ENCODE data around the gene LAMC2. TPM values are rescaled to one million over a fixed set of nuclear protein-coding genes. Genes with fewer than 3 reads are reported as not detected.

LAMC2 gene
- polyA plus RNA-seq, 4 donors = 2.4 to 70.6 (median 6.2) TPM

DNA sequence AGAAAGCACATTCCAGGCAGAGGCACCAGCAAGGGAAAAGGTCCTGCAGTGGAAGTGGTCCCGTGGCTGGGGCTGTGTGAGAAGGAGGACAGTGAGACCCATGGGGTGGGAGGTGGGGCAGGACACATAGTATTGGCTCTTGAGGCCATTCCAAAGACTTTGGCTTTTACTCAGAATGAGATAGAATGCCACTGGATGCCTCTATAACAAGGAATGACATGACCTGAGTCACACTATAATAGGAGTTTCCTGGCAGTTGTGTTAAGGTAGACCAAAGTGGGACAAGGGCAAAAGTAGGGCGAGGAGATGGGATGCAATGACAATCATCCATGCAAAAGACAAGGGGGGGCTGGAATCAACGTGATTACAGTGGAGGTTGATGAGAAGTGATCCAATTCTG lies 24.7 kb upstream of the LAMC2 start:
- FAIRE-seq (no peak), DNase-seq (no peak)
- no peaks in the 10 kb centered on the region for H3K9me3 ChIP-seq (ENCODE audit: control insufficient read depth in 2 of 2, insufficient read depth in 1 of 2, low read depth in 1 of 2, low read length in 1 of 2)
- no peak overlapping the region for H3K27ac ChIP-seq (ENCODE audit: low read depth in 1 of 3, low read length in 2 of 3)
- no peaks in the 10 kb centered on the region for H3K36me3 ChIP-seq (ENCODE audit: control insufficient read depth in 3 of 3, insufficient read depth in 2 of 3, low read depth in 1 of 3, low read length in 3 of 3)
- 62 to 82% (median 74%) methylated on average over 3 of the region's 3 CpGs for WGBS, 3 donors
- no peaks in the 10 kb centered on the region for H3K4me1 ChIP-seq (ENCODE audit: control insufficient read depth in 3 of 3, insufficient read depth in 2 of 3, low read depth in 1 of 3, low read length in 2 of 3)
- H3K4me3 ChIP-seq (ENCODE audit: low read depth in 1 of 3, low read length in 3 of 3) = no peak overlapping the region
- H3K27me3 ChIP-seq (ENCODE audit: control insufficient read depth in 3 of 3, insufficient read depth in 3 of 3, low read length in 3 of 3) = no peaks in the 10 kb centered on the region

DNA sequence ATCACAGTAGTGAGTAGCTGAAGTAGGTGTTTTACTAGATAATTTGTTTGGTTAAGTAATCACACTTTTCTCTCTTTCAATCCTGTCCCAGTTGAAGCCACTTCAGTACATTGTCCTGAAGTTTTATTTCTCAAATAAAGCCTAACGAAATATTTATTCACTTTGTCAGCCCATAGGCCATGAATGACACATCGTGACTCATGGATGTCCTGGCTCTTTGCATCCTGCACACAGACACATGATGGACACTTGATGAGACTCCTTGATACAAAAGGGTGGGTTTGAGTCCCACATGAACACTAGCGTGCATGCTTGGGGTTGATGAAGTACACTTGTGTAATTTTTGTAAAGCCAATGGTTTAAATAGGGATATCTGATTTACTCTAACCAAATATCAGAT lies 22.7 kb upstream of the LAMC2 start:
- 85 to 94% (median 85%) methylated on average over 3 of the region's 3 CpGs for WGBS, 3 donors

DNA sequence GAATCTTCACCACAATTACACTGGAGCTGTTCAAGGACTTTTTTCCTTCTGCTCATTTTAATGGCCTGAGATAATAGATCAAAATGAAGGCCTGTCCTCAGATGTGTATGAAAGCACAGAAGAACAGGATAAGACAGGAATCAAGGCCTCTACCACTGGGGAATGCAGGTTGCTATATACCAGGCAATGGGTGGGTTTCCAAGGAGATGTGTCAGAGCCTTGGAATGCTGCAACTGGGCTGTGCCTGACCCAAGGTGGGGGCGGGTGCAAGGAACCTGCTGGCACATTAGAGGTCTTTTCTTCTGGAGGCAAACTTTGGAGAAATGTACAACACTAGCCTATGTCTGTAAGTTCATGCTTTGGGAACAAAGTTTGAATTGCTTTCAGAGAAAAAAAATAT lies 21.7 kb upstream of the LAMC2 start:
- DNase-seq (no peak), FAIRE-seq (no peak)
- no peaks in the 10 kb centered on the region for H3K27me3 ChIP-seq (ENCODE audit: control insufficient read depth in 3 of 3, insufficient read depth in 3 of 3, low read length in 3 of 3)
- no peak overlapping the region for H3K27ac ChIP-seq (ENCODE audit: low read depth in 1 of 3, low read length in 2 of 3)
- 86 to 100% (median 86%) methylated on average over 1 of the region's 1 CpG for WGBS, 3 donors
- no peaks in the 10 kb centered on the region for H3K9me3 ChIP-seq (ENCODE audit: control insufficient read depth in 2 of 2, insufficient read depth in 1 of 2, low read depth in 1 of 2, low read length in 1 of 2)
- H3K36me3 ChIP-seq (ENCODE audit: control insufficient read depth in 3 of 3, insufficient read depth in 2 of 3, low read depth in 1 of 3, low read length in 3 of 3) = no peaks in the 10 kb centered on the region
- no peaks in the 10 kb centered on the region for H3K4me1 ChIP-seq (ENCODE audit: control insufficient read depth in 3 of 3, insufficient read depth in 2 of 3, low read depth in 1 of 3, low read length in 2 of 3)
- H3K4me3 ChIP-seq (ENCODE audit: low read depth in 1 of 3, low read length in 3 of 3) = no peak overlapping the region

More for the DNA sequence above, 22.7 kb upstream of the LAMC2 start:
- no peak for FAIRE-seq
- Histone ChIP-seq H3K4me3 (ENCODE audit: low read depth in 1 of 3, low read length in 3 of 3) (no peak overlapping the region), H3K9me3 (ENCODE audit: control insufficient read depth in 2 of 2, insufficient read depth in 1 of 2, low read depth in 1 of 2, low read length in 1 of 2) (no peaks in the 10 kb centered on the region), H3K27ac (ENCODE audit: low read depth in 1 of 3, low read length in 2 of 3) (no peak overlapping the region), H3K36me3 (ENCODE audit: control insufficient read depth in 3 of 3, insufficient read depth in 2 of 3, low read depth in 1 of 3, low read length in 3 of 3) (no peaks in the 10 kb centered on the region), H3K27me3 (ENCODE audit: control insufficient read depth in 3 of 3, insufficient read depth in 3 of 3, low read length in 3 of 3) (no peaks in the 10 kb centered on the region), H3K4me1 (ENCODE audit: control insufficient read depth in 3 of 3, insufficient read depth in 2 of 3, low read depth in 1 of 3, low read length in 2 of 3) (no peaks in the 10 kb centered on the region)
- no peak for DNase-seq

- no peak for FAIRE-seq
These were observed 21.1 kb upstream of the LAMC2 start for GRCh38 chr1:183164963-183165362.

GRCh38 chr1:183165456-183165855 lies 20.6 kb upstream of the LAMC2 start:
- no peaks in the 10 kb centered on the region for H3K4me1 ChIP-seq (ENCODE audit: control insufficient read depth in 3 of 3, insufficient read depth in 2 of 3, low read depth in 1 of 3, low read length in 2 of 3)
- FAIRE-seq (no peak), DNase-seq (no peak)
- H3K9me3 ChIP-seq (ENCODE audit: control insufficient read depth in 2 of 2, insufficient read depth in 1 of 2, low read depth in 1 of 2, low read length in 1 of 2) = no peaks in the 10 kb centered on the region
- H3K4me3 ChIP-seq (ENCODE audit: low read depth in 1 of 3, low read length in 3 of 3) = no peak overlapping the region
- H3K36me3 ChIP-seq (ENCODE audit: control insufficient read depth in 3 of 3, insufficient read depth in 2 of 3, low read depth in 1 of 3, low read length in 3 of 3) = no peaks in the 10 kb centered on the region
- WGBS, 3 donors = 89 to 91% (median 90%) methylated on average over 2 of the region's 2 CpGs
- H3K27me3 ChIP-seq (ENCODE audit: control insufficient read depth in 3 of 3, insufficient read depth in 3 of 3, low read length in 3 of 3) = no peaks in the 10 kb centered on the region
- no peak overlapping the region for H3K27ac ChIP-seq (ENCODE audit: low read depth in 1 of 3, low read length in 2 of 3)

More at GRCh38 chr1:183164963-183165362, 21.1 kb upstream of the LAMC2 start:
- Histone ChIP-seq H3K27me3 (ENCODE audit: control insufficient read depth in 3 of 3, insufficient read depth in 3 of 3, low read length in 3 of 3) (no peaks in the 10 kb centered on the region), H3K36me3 (ENCODE audit: control insufficient read depth in 3 of 3, insufficient read depth in 2 of 3, low read depth in 1 of 3, low read length in 3 of 3) (no peaks in the 10 kb centered on the region), H3K4me3 (ENCODE audit: low read depth in 1 of 3, low read length in 3 of 3) (no peak overlapping the region), H3K27ac (ENCODE audit: low read depth in 1 of 3, low read length in 2 of 3) (no peak overlapping the region), H3K4me1 (ENCODE audit: control insufficient read depth in 3 of 3, insufficient read depth in 2 of 3, low read depth in 1 of 3, low read length in 2 of 3) (no peaks in the 10 kb centered on the region), H3K9me3 (ENCODE audit: control insufficient read depth in 2 of 2, insufficient read depth in 1 of 2, low read depth in 1 of 2, low read length in 1 of 2) (no peaks in the 10 kb centered on the region)
- WGBS, 3 donors = 94 to 97% (median 95%) methylated on average over 4 of the region's 4 CpGs
- DNase-seq = no peak

DNA sequence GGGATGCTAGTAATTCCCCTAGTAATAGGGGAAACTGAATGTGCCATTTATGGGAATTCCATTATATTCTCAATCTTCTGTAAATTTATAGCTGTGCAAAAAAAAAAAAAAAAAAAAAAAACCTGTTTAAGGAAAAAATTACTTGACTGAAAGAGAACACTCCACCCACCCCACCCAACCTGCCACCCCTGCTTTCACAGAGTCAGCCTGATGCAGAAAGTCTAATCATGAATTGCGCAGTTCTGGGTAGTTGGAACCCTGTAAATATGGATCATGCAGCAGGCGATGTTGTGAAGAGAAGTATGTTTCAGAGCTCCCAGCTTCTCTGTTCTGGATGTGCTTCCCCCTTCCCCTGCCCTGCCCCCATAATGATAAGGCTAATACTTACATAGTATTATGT lies 19.6 kb upstream of the LAMC2 start:
- no peak for FAIRE-seq
- no peak overlapping the region for H3K27ac ChIP-seq (ENCODE audit: low read depth in 1 of 3, low read length in 2 of 3)
- H3K4me1 ChIP-seq (ENCODE audit: control insufficient read depth in 3 of 3, insufficient read depth in 2 of 3, low read depth in 1 of 3, low read length in 2 of 3) = no peaks in the 10 kb centered on the region
- 93 to 100% (median 96%) methylated on average over 2 of the region's 2 CpGs for WGBS, 3 donors
- no peak for DNase-seq
- H3K9me3 ChIP-seq (ENCODE audit: control insufficient read depth in 2 of 2, insufficient read depth in 1 of 2, low read depth in 1 of 2, low read length in 1 of 2) = no peaks in the 10 kb centered on the region
- H3K27me3 ChIP-seq (ENCODE audit: control insufficient read depth in 3 of 3, insufficient read depth in 3 of 3, low read length in 3 of 3) = no peaks in the 10 kb centered on the region
- H3K36me3 ChIP-seq (ENCODE audit: control insufficient read depth in 3 of 3, insufficient read depth in 2 of 3, low read depth in 1 of 3, low read length in 3 of 3) = no peaks in the 10 kb centered on the region
- H3K4me3 ChIP-seq (ENCODE audit: low read depth in 1 of 3, low read length in 3 of 3) = no peak overlapping the region

DNA sequence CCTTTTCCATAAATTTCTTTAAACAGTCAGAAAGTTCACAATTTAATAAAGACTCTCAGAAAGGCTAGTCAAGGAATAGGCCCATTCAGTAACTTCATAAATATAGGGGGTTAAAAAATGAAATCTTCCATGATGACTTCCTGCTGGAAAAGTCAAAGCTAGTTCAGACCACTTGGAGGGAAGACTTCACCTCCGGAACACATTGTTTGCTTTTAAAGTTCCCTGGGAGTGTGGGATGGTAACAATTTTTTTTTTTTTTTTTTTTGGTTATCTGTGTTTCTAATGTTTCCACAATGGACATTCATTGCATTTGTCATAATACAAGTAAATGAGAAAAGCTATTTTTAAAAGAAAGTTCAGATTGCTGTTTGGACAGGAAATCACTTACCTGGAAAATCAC lies 18.4 kb upstream of the LAMC2 start:
- H3K4me3 ChIP-seq (ENCODE audit: low read depth in 1 of 3, low read length in 3 of 3) = no peak overlapping the region
- H3K27ac ChIP-seq (ENCODE audit: low read depth in 1 of 3, low read length in 2 of 3) = no peak overlapping the region
- no peak for FAIRE-seq

GRCh38 chr1:183168308-183168707 lies 17.8 kb upstream of the LAMC2 start:
- H3K36me3 ChIP-seq (ENCODE audit: control insufficient read depth in 3 of 3, insufficient read depth in 2 of 3, low read depth in 1 of 3, low read length in 3 of 3) = no peaks in the 10 kb centered on the region
- DNase-seq (no peak), FAIRE-seq (no peak)
- H3K9me3 ChIP-seq (ENCODE audit: control insufficient read depth in 2 of 2, insufficient read depth in 1 of 2, low read depth in 1 of 2, low read length in 1 of 2) = no peaks in the 10 kb centered on the region
- WGBS, 3 donors = 69 to 73% (median 73%) methylated on average over 3 of the region's 3 CpGs
- H3K27me3 ChIP-seq (ENCODE audit: control insufficient read depth in 3 of 3, insufficient read depth in 3 of 3, low read length in 3 of 3) = no peaks in the 10 kb centered on the region
- no peak overlapping the region for H3K4me3 ChIP-seq (ENCODE audit: low read depth in 1 of 3, low read length in 3 of 3)
- H3K27ac ChIP-seq (ENCODE audit: low read depth in 1 of 3, low read length in 2 of 3) = no peak overlapping the region
- no peaks in the 10 kb centered on the region for H3K4me1 ChIP-seq (ENCODE audit: control insufficient read depth in 3 of 3, insufficient read depth in 2 of 3, low read depth in 1 of 3, low read length in 2 of 3)

More for the DNA sequence above, 18.4 kb upstream of the LAMC2 start:
- H3K27me3 ChIP-seq (ENCODE audit: control insufficient read depth in 3 of 3, insufficient read depth in 3 of 3, low read length in 3 of 3) = no peaks in the 10 kb centered on the region
- no peaks in the 10 kb centered on the region for H3K36me3 ChIP-seq (ENCODE audit: control insufficient read depth in 3 of 3, insufficient read depth in 2 of 3, low read depth in 1 of 3, low read length in 3 of 3)
- H3K9me3 ChIP-seq (ENCODE audit: control insufficient read depth in 2 of 2, insufficient read depth in 1 of 2, low read depth in 1 of 2, low read length in 1 of 2) = no peaks in the 10 kb centered on the region
- H3K4me1 ChIP-seq (ENCODE audit: control insufficient read depth in 3 of 3, insufficient read depth in 2 of 3, low read depth in 1 of 3, low read length in 2 of 3) = no peaks in the 10 kb centered on the region
- DNase-seq = no peak
- 76 to 94% (median 80%) methylated on average over 1 of the region's 1 CpG for WGBS, 3 donors

GRCh38 chr1:183173828-183174227 lies 12.2 kb upstream of the LAMC2 start:
- Histone ChIP-seq H3K9me3 (ENCODE audit: control insufficient read depth in 2 of 2, insufficient read depth in 1 of 2, low read depth in 1 of 2, low read length in 1 of 2) (no peaks in the 10 kb centered on the region), H3K4me3 (ENCODE audit: low read depth in 1 of 3, low read length in 3 of 3) (no peak overlapping the region), H3K27me3 (ENCODE audit: control insufficient read depth in 3 of 3, insufficient read depth in 3 of 3, low read length in 3 of 3) (peaks cover 0 to 2% (median 0%) of the 10 kb centered on the region in 3 donors), H3K27ac (ENCODE audit: low read depth in 1 of 3, low read length in 2 of 3) (no peak overlapping the region), H3K4me1 (ENCODE audit: control insufficient read depth in 3 of 3, insufficient read depth in 2 of 3, low read depth in 1 of 3, low read length in 2 of 3) (peaks cover 0 to 15% (median 0%) of the 10 kb centered on the region in 3 donors), H3K36me3 (ENCODE audit: control insufficient read depth in 3 of 3, insufficient read depth in 2 of 3, low read depth in 1 of 3, low read length in 3 of 3) (no peaks in the 10 kb centered on the region)
- WGBS, 3 donors = 77 to 82% (median 82%) methylated on average over 2 of the region's 2 CpGs
- FAIRE-seq (no peak), DNase-seq (no peak)

All from small intestine (tissue), 7 donors.